HepG2 (cell line): ENCODE measurements around the gene RASL10A. TPM values are rescaled to one million over a fixed set of nuclear protein-coding genes. Genes with fewer than 3 reads are reported as not detected.

Experiments
- ATAC-seq: fragments of 200-7000 bp; cut with Tn5 transposase; 3 replicates; pipeline ENCODE4 v1.9.1; 2020; ENCODE audit warnings: mild to moderate bottlenecking, moderate library complexity
- BruUV-seq: library from RNA; stranded (reverse); fragments of 400-500 nt; replicated peaks from 2 replicates; lab custom pipeline; 2021; lab: Mats Ljungman, UMichigan
- CTCF ChIA-PET: fragments of 300-600 bp; formaldehyde crosslinking; extraction: SDS; loops from one replicate; lab custom pipeline; 2021; ENCODE audit warnings: low total read pairs, inconsistent platforms, low intra/inter-chr PET ratio; lab: Yijun Ruan, JAX
- POLR2A ChIA-PET: fragments of 350-600 bp; sonication (Branson Sonifier 250); formaldehyde crosslinking; loops from one replicate; lab custom pipeline; 2020; ENCODE audit warnings: antibody characterized with exemption, inconsistent platforms; lab: Yijun Ruan, JAX
- DNase-seq: peaks from one replicate; pipeline ENCODE4 v3.0.0-alpha.2; 2015; ENCODE audit warnings: low spot score
- FAIRE-seq: peaks from 3 replicates; lab custom pipeline; 2011; peaks lifted over from hg19 to GRCh38; lab: Jason Lieb, UNC
- H2AFZ ChIP-seq: one replicate; pipeline ENCODE4 v1.6.1; 2011; ENCODE audit warnings: low read length, inconsistent platforms
- H3K27ac ChIP-seq: fragments of 300-600 bp; 3 replicates; pipeline ENCODE4 v1.8.0; 2011; ENCODE audit warnings: mixed run types, mild to moderate bottlenecking, mixed read lengths, low read length, inconsistent platforms; ENCODE audit not compliant: insufficient read depth; ENCODE audit errors: extremely low read length
- H3K27me3 ChIP-seq, 2 experiments: fragments of 200-600 bp in 1 of 2; 2 replicates in 1 of 2; 3 replicates in 1 of 2; pipeline versions ENCODE4 v1.6.0 to v1.8.0; 2011; ENCODE audit warnings: low read length in 2 of 2, mild to moderate bottlenecking in 2 of 2, moderate library complexity in 2 of 2, inconsistent platforms in 1 of 2; ENCODE audit not compliant: insufficient read depth in 2 of 2, control insufficient read depth in 1 of 2
- H3K36me3 ChIP-seq, 2 experiments: fragments of 200-600 bp in 1 of 2; replicated peaks in 1 of 2; 2 replicates in 1 of 2; 3 replicates in 1 of 2; pipeline versions ENCODE4 v1.5.1 to v1.8.0; 2011; ENCODE audit warnings: low read length in 2 of 2, inconsistent platforms in 1 of 2; ENCODE audit not compliant: insufficient read depth in 2 of 2, control insufficient read depth in 1 of 2
- H3K4me1 ChIP-seq: 2 replicates; pipeline ENCODE4 v1.5.1; 2012; ENCODE audit warnings: low read length, inconsistent platforms; ENCODE audit not compliant: insufficient read depth
- H3K4me2 ChIP-seq: 2 replicates; pipeline ENCODE4 v1.6.0; 2011; ENCODE audit warnings: low read depth, low read length, inconsistent platforms
- H3K4me3 ChIP-seq, 3 experiments: fragments of 200-600 bp in 1 of 3; sonication (generic), shearing (Covaris generic) in 1 of 3; replicated peaks in 1 of 3; 2 replicates each; pipeline ENCODE4 v1.5.1; 2011 to 2016; ENCODE audit warnings: low read length in 3 of 3, inconsistent platforms in 2 of 3, low read depth in 2 of 3, mild to moderate bottlenecking in 2 of 3, control low read depth in 1 of 3, mixed read lengths in 1 of 3; ENCODE audit not compliant: insufficient read depth in 1 of 3
- H3K79me2 ChIP-seq: one replicate; pipeline ENCODE4 v1.6.1; 2011; ENCODE audit warnings: low read length, inconsistent platforms; ENCODE audit not compliant: insufficient read depth
- H3K9ac ChIP-seq: 2 replicates; pipeline ENCODE4 v1.6.0; 2011; ENCODE audit warnings: mild to moderate bottlenecking, low read depth, low read length, inconsistent platforms; ENCODE audit not compliant: insufficient read depth
- H3K9me3 ChIP-seq: 2 replicates; pipeline ENCODE4 v1.5.1; 2012; ENCODE audit warnings: mild to moderate bottlenecking, low read length
- H4K20me1 ChIP-seq: 2 replicates; pipeline ENCODE4 v1.6.0; 2011; ENCODE audit warnings: inconsistent platforms, mild to moderate bottlenecking, low read length, moderate library complexity; ENCODE audit not compliant: insufficient read depth
- HNRNPL ChIP-seq: fragments of 200-400 bp; formaldehyde crosslinking; IDR thresholded peaks from 2 replicates; pipeline ENCODE4 v1.6.1; 2017; ENCODE audit warnings: mild to moderate bottlenecking, low read depth, low read length
- ZBTB2 ChIP-seq: sonication (generic); formaldehyde crosslinking; IDR thresholded peaks from 2 replicates; pipeline ENCODE4 v1.8.0; 2022; ENCODE audit warnings: low read depth, missing genetic modification reagents
- ZBTB38 ChIP-seq: sonication (generic); formaldehyde crosslinking; IDR thresholded peaks from 2 replicates; pipeline ENCODE4 v1.5.1; 2020; ENCODE audit warnings: mild to moderate bottlenecking, missing genetic modification reagents
- WGBS: methylation state at CpG from one replicate; pipeline ENCODE4 v1.1.6; 2017; ENCODE audit warnings: low lambda C conversion rate; 5-methylcytosine and 5-hydroxymethylcytosine counted together
- in situ Hi-C: cut with HindIII; loops from 2 replicates; pipeline ENCODE4 v1.10.0; 2017; ENCODE audit warnings: low pct_unique_long_range_greater_than_20kb; ENCODE audit not compliant: extremely low pct_ligation_motif_present
- intact Hi-C: fragments of 100-400 bp; cut with micrococcal nuclease; formaldehyde crosslinking; loops from one replicate; pipeline ENCODE4 v1.10.0; 2022; ENCODE audit not compliant: unreplicated experiment
- polyA plus RNA-seq, 8 experiments: library from polyadenylated mRNA; depleted of rRNA in 3 of 8; stranded (reverse) in 7 of 8; unstranded in 1 of 8; fragments of >200 nt; fragmentation: Illumina TruSeq in 4 of 8; extraction: Trizol in 4 of 8; gene quantifications; 2 replicates each; pipeline versions ENCODE4 v1.2.1 to v1.2.3, GENCODE V29; 2011 to 2016; ENCODE audit warnings: low read depth in 4 of 8, missing spikeins in 1 of 8, mixed read lengths in 1 of 8; ENCODE audit not compliant: insufficient read depth in 1 of 8
- total RNA-seq, 5 experiments: library from RNA; depleted of rRNA; stranded (reverse); fragments of >200 nt; fragmentation: Illumina TruSeq; extraction: Trizol; gene quantifications; 2 replicates each; pipeline ENCODE4 v1.2.3, GENCODE V29; 2016; ENCODE audit warnings: low read depth in 1 of 5
- TF ChIP-seq, protein P1 (sequence below): sonication (generic); formaldehyde crosslinking; IDR thresholded peaks from 2 replicates; pipeline ENCODE4 v1.4.0; 2020; ENCODE audit warnings: missing genetic modification reagents
- TF ChIP-seq, protein P2 (sequence below): sonication (generic); formaldehyde crosslinking; IDR thresholded peaks from 2 replicates; pipeline ENCODE4 v1.4.0; 2020; ENCODE audit warnings: mild to moderate bottlenecking, low read depth, missing genetic modification reagents
- TF ChIP-seq, protein P3 (sequence below): sonication (generic); formaldehyde crosslinking; IDR thresholded peaks from 2 replicates; pipeline ENCODE4 v1.9.0; 2021; ENCODE audit warnings: missing genetic modification reagents, borderline replicate concordance
- TF ChIP-seq, protein P4 (sequence below): sonication (generic); formaldehyde crosslinking; IDR thresholded peaks from 2 replicates; pipeline ENCODE4 v1.4.0; 2020; ENCODE audit warnings: missing genetic modification reagents

The RASL10A gene
- total and polyA plus RNA-seq, 2 of the 13 experiments (the other 11 are each of a cell fraction or from before 2014, with no cell fraction given) = 0.05 to 0.22 TPM

GRCh38 chr22:29308791-29309262 lies 6.7 kb downstream of the RASL10A start (continued):
- TF ChIP-seq, protein P1, sequence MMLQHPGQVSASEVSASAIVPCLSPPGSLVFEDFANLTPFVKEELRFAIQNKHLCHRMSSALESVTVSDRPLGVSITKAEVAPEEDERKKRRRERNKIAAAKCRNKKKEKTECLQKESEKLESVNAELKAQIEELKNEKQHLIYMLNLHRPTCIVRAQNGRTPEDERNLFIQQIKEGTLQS (CRISPR knock-in tag) = no peak
- TF ChIP-seq, protein P2, sequence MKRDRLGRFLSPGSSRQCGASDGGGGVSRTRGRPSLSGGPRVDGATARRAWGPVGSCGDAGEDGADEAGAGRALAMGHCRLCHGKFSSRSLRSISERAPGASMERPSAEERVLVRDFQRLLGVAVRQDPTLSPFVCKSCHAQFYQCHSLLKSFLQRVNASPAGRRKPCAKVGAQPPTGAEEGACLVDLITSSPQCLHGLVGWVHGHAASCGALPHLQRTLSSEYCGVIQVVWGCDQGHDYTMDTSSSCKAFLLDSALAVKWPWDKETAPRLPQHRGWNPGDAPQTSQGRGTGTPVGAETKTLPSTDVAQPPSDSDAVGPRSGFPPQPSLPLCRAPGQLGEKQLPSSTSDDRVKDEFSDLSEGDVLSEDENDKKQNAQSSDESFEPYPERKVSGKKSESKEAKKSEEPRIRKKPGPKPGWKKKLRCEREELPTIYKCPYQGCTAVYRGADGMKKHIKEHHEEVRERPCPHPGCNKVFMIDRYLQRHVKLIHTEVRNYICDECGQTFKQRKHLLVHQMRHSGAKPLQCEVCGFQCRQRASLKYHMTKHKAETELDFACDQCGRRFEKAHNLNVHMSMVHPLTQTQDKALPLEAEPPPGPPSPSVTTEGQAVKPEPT (CRISPR knock-in tag) = no peak
- TF ChIP-seq, protein P3, sequence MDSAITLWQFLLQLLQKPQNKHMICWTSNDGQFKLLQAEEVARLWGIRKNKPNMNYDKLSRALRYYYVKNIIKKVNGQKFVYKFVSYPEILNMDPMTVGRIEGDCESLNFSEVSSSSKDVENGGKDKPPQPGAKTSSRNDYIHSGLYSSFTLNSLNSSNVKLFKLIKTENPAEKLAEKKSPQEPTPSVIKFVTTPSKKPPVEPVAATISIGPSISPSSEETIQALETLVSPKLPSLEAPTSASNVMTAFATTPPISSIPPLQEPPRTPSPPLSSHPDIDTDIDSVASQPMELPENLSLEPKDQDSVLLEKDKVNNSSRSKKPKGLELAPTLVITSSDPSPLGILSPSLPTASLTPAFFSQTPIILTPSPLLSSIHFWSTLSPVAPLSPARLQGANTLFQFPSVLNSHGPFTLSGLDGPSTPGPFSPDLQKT = no peak

DNA sequence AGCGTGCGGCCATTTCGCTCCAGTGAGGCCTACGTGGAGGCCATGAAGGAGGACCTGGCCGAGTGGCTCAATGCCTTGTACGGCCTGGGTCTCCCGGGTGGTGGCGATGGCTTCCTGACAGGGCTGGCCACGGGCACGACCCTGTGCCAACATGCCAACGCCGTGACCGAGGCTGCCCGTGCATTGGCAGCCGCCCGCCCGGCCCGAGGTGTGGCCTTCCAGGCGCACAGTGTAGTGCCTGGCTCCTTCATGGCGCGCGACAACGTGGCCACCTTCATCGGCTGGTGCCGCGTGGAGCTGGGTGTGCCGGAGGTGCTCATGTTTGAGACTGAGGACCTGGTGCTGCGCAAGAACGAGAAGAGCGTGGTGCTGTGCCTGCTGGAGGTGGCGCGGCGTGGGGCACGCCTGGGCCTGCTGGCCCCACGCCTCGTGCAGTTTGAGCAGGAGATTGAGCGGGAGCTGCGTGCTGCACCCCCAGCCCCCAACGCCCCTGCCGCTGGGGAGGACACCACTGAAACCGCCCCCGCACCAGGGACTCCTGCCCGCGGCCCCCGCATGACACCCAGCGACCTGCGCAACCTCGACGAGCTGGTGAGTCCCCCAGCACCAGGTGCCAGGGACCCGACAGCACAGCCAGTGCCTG lies 7.2 kb downstream of the RASL10A start:
- WGBS = 91% methylated on average over 11 of the region's 50 CpGs
- no peaks in the 10 kb centered on the region for H3K36me3 ChIP-seq
- in situ Hi-C loops = loop anchor here (5.0 kb wide), 1 partner anchor 49 kb away; no protein-coding TSS in a partner anchor
- H3K27me3 ChIP-seq = peaks cover 0 to 3% of the 10 kb centered on the region in 2 experiments; a peak in 1 of 5 replicates
- H3K4me1 ChIP-seq = peaks cover 62% of the 10 kb centered on the region
- POLR2A ChIA-PET = no interaction called here
- TF ChIP-seq ZBTB2 (CRISPR knock-in tag) = no peak
- peak; percentile 78 for TF ChIP-seq ZBTB38 (CRISPR knock-in tag)
- TF ChIP-seq HNRNPL = peak; percentile 90
- TF ChIP-seq, protein P4, sequence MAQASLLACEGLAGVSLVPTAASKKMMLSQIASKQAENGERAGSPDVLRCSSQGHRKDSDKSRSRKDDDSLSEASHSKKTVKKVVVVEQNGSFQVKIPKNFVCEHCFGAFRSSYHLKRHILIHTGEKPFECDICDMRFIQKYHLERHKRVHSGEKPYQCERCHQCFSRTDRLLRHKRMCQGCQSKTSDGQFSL (CRISPR knock-in tag) = no peak
- TF ChIP-seq, all 625 proteins: peak for 2
- H4K20me1 ChIP-seq = no peaks in the 10 kb centered on the region
- DNase-seq (no peak), FAIRE-seq (no peak), ATAC-seq (no peak)
- H3K4me2 ChIP-seq = no peak overlapping the region
- CTCF ChIA-PET = no interaction called here
- no peaks in the 10 kb centered on the region for H3K9me3 ChIP-seq
- BruUV-seq = no TSS peak
- H3K4me3 ChIP-seq = no peak overlapping the region
- no peaks in the 10 kb centered on the region for H3K79me2 ChIP-seq
- intact Hi-C loops = no loop called here
- H3K9ac ChIP-seq = no peak overlapping the region
- no peak overlapping the region for H2AFZ ChIP-seq
- H3K27ac ChIP-seq = no peak overlapping the region
